COLO668 (cell line): ENCODE results near the gene RFX5.
"Not testable (repeated sequence)": the region's sequence is repeated elsewhere in the genome, so short reads cannot be mapped to it uniquely, and the experiment has no call there.

ENCODE experiments used
- DNase-seq: peaks from one replicate; lab custom pipeline; 2025; ENCODE audit not compliant: unreplicated experiment; lab: John Stamatoyannopoulos, UW

RFX5 gene

GRCh38 chr1:151346769-151347522, at the start of gene RFX5:
TSS of gene RFX5 (minus strand) at chr1:151347252. CDS start at chr1:151346320, 932 bp downstream.
- DNase-seq, result peak; percentile 95

GRCh38 chr1:151396265-151396664, 49.2 kb upstream of the RFX5 start:
- DNase-seq, result not testable (repeated sequence)

GRCh38 chr1:151393583-151393982, 46.5 kb upstream of the RFX5 start:
- DNase-seq, result no peak

GRCh38 chr1:151391079-151391563, 44.1 kb upstream of the RFX5 start:
- DNase-seq, result no peak

- DNase-seq, result not testable (repeated sequence)
Measured at GRCh38 chr1:151390221-151391078, 43.4 kb upstream of the RFX5 start.

- no peak for DNase-seq
Measured at GRCh38 chr1:151386002-151386401, 39.0 kb upstream of the RFX5 start.

GRCh38 chr1:151384584-151384983, 37.5 kb upstream of the RFX5 start:
- DNase-seq, result no peak

GRCh38 chr1:151377150-151377884, 30.3 kb upstream of the RFX5 start:
- DNase-seq, result no peak

- no peak for DNase-seq
Measured at GRCh38 chr1:151373196-151373595, 26.1 kb upstream of the RFX5 start.

- DNase-seq, result peak; percentile 94
Measured at GRCh38 chr1:151372058-151372934, 25.2 kb upstream of the RFX5 start, which contains the start of gene SELENBP1. TSS of gene SELENBP1 (minus strand) at chr1:151372705. CDS start at chr1:151372641, 64 bp downstream.

GRCh38 chr1:151371370-151372057, 24.5 kb upstream of the RFX5 start:
- peak; percentile 93 for DNase-seq

- DNase-seq, result no peak
Measured at GRCh38 chr1:151370211-151370911, 23.3 kb upstream of the RFX5 start.

- DNase-seq, result no peak
Measured at GRCh38 chr1:151369621-151370048, 22.6 kb upstream of the RFX5 start.

GRCh38 chr1:151369302-151369610, 22.2 kb upstream of the RFX5 start:
- no peak for DNase-seq

GRCh38 chr1:151368393-151369301, 21.6 kb upstream of the RFX5 start:
- peak; percentile 36 for DNase-seq

GRCh38 chr1:151367658-151368392, 20.8 kb upstream of the RFX5 start:
- no peak for DNase-seq

- DNase-seq, result no peak
Measured at GRCh38 chr1:151364996-151365395, 17.9 kb upstream of the RFX5 start.
